HEK293T (cell line): ENCODE results near the gene SUSD6.

Experiments used
- CTCF ChIA-PET: fragments of 350-600 bp; formaldehyde crosslinking; extraction: SDS; loops from one replicate; lab custom pipeline; 2021; ENCODE audit warnings: antibody characterized with exemption, inconsistent platforms; lab: Yijun Ruan, JAX
- POLR2A ChIA-PET: fragments of 350-600 bp; formaldehyde crosslinking; extraction: SDS; loops from one replicate; lab custom pipeline; 2020; ENCODE audit warnings: antibody characterized with exemption, inconsistent platforms; lab: Yijun Ruan, JAX
- DNase-seq: peaks from one replicate; pipeline ENCODE4 v3.0.0; 2012; ENCODE audit warnings: mixed read lengths; ENCODE audit errors: extremely low spot score
- ARNT ChIP-seq: fragments of 450-650 bp; IDR thresholded peaks from 2 replicates; pipeline ENCODE4 v1.6.1; 2017; ENCODE audit warnings: mild to moderate bottlenecking
- BHLHE40 ChIP-seq: fragments of 450-650 bp; IDR thresholded peaks from 2 replicates; pipeline ENCODE4 v1.6.1; 2016; ENCODE audit warnings: mild to moderate bottlenecking, moderate library complexity, borderline replicate concordance
- CTBP1 ChIP-seq: fragments of 450-650 bp; IDR thresholded peaks from 2 replicates; pipeline ENCODE4 v1.6.1; 2016; ENCODE audit warnings: borderline replicate concordance
- ELF4 ChIP-seq: fragments of 450-650 bp; IDR thresholded peaks from 2 replicates; pipeline ENCODE4 v1.6.1; 2017; ENCODE audit warnings: antibody characterized with exemption
- FOXA1 ChIP-seq: fragments of 450-650 bp; IDR thresholded peaks from 2 replicates; pipeline ENCODE4 v1.6.1; 2016; ENCODE audit warnings: mild to moderate bottlenecking
- FOXK2 ChIP-seq: fragments of 450-650 bp; IDR thresholded peaks from 2 replicates; pipeline ENCODE4 v1.6.1; 2016; ENCODE audit warnings: mild to moderate bottlenecking
- FOXM1 ChIP-seq: fragments of 450-650 bp; IDR thresholded peaks from 2 replicates; pipeline ENCODE4 v1.6.1; 2017; ENCODE audit warnings: mild to moderate bottlenecking, borderline replicate concordance
- HDGF ChIP-seq: fragments of 450-650 bp; IDR thresholded peaks from 2 replicates; pipeline ENCODE4 v1.6.1; 2017; ENCODE audit warnings: antibody characterized with exemption, borderline replicate concordance
- L3MBTL2 ChIP-seq: fragments of 450-650 bp; conservative IDR thresholded peaks from 2 replicates; pipeline ENCODE4 v1.6.1; 2016; ENCODE audit warnings: mild to moderate bottlenecking
- LEF1 ChIP-seq: fragments of 450-650 bp; IDR thresholded peaks from 2 replicates; pipeline ENCODE4 v1.6.1; 2017; ENCODE audit warnings: mild to moderate bottlenecking, borderline replicate concordance
- NFRKB ChIP-seq: fragments of 450-650 bp; IDR thresholded peaks from 2 replicates; pipeline ENCODE4 v1.6.1; 2016; ENCODE audit warnings: mild to moderate bottlenecking, moderate library complexity
- PKNOX1 ChIP-seq: fragments of 450-650 bp; IDR thresholded peaks from 2 replicates; pipeline ENCODE4 v1.6.1; 2016
- SP1 ChIP-seq: fragments of 450-650 bp; IDR thresholded peaks from 2 replicates; pipeline ENCODE4 v1.6.1; 2017
- SUZ12 ChIP-seq: fragments of 450-650 bp; IDR thresholded peaks from 2 replicates; pipeline ENCODE4 v1.6.1; 2016; ENCODE audit warnings: mild to moderate bottlenecking
- TARDBP ChIP-seq: fragments of 450-650 bp; IDR thresholded peaks from 2 replicates; pipeline ENCODE4 v1.6.1; 2016
- ZNF384 ChIP-seq: fragments of 450-650 bp; IDR thresholded peaks from 2 replicates; pipeline ENCODE4 v1.6.1; 2016

Gene SUSD6

GRCh38 chr14:69624136-69624535 lies 12.7 kb downstream of the SUSD6 start:
- CTCF ChIA-PET: no interaction called here
- TF ChIP-seq PKNOX1 (no peak), ZNF384 (no peak), CTBP1 (no peak), ARNT (no peak), TARDBP (no peak), SUZ12 (no peak), FOXA1 (no peak), FOXK2 (no peak), L3MBTL2 (no peak)
- POLR2A ChIA-PET: no interaction called here
- no peak for DNase-seq

GRCh38 chr14:69625299-69626131 lies 14.1 kb downstream of the SUSD6 start:
- no peak for DNase-seq
- ChIA-PET CTCF (interaction anchor here (0.5 to 0.8 kb wide), 2 partner anchors 9 to 19 kb away, joined by 3 to 5 read pairs; no protein-coding TSS in a partner anchor), POLR2A (no interaction called here)
- TF ChIP-seq CTBP1 (no peak), ARNT (no peak), FOXM1 (no peak), BHLHE40 (no peak), FOXK2 (no peak), ELF4 (no peak), SP1 (no peak), ZNF384 (no peak), LEF1 (no peak), HDGF (no peak), TARDBP (no peak), PKNOX1 (no peak), L3MBTL2 (no peak), FOXA1 (no peak), NFRKB (no peak), SUZ12 (no peak)

GRCh38 chr14:69626132-69626500 lies 14.7 kb downstream of the SUSD6 start:
- no peak for TF ChIP-seq SP1
- TF ChIP-seq FOXK2: no peak
- TF ChIP-seq PKNOX1: no peak
- TF ChIP-seq BHLHE40: no peak
- TF ChIP-seq ZNF384: no peak
- no peak for TF ChIP-seq SUZ12
- no peak for TF ChIP-seq TARDBP
- no peak for TF ChIP-seq ARNT
- no peak for TF ChIP-seq ELF4
- no peak for TF ChIP-seq FOXM1
- TF ChIP-seq FOXA1: no peak
- no peak for TF ChIP-seq NFRKB
- no peak for TF ChIP-seq LEF1
- TF ChIP-seq L3MBTL2: no peak
- TF ChIP-seq HDGF: no peak
- no peak for TF ChIP-seq CTBP1
- DNase-seq: no peak
- ChIA-PET CTCF (interaction anchor here (1.0 kb wide), 1 partner anchor 21 kb away, joined by 3 read pairs; no protein-coding TSS in a partner anchor), POLR2A (interaction anchor here (0.7 kb wide), 1 partner anchor 39 kb away, joined by 3 read pairs; no protein-coding TSS in a partner anchor)

GRCh38 chr14:69629225-69630127 lies 18.1 kb downstream of the SUSD6 start:
- TF ChIP-seq NFRKB: no peak
- no peak for TF ChIP-seq BHLHE40
- no peak for TF ChIP-seq FOXM1
- TF ChIP-seq CTBP1: no peak
- TF ChIP-seq SP1: no peak
- no peak for TF ChIP-seq ZNF384
- ChIA-PET POLR2A (interaction anchor here (1.3 kb wide), 1 partner anchor 83 kb away, joined by 3 read pairs; no protein-coding TSS in a partner anchor), CTCF (interaction anchor here (1.4 kb wide), 1 partner anchor 45 kb away, joined by 3 read pairs; no protein-coding TSS in a partner anchor)
- no peak for DNase-seq

- no peak for TF ChIP-seq PKNOX1
- no peak for TF ChIP-seq ARNT
- TF ChIP-seq TARDBP: no peak
- TF ChIP-seq SP1: no peak
- TF ChIP-seq LEF1: no peak
- no peak for TF ChIP-seq BHLHE40
- no peak for TF ChIP-seq NFRKB
- TF ChIP-seq L3MBTL2: no peak
- no peak for TF ChIP-seq ELF4
- TF ChIP-seq FOXK2: no peak
- TF ChIP-seq HDGF: no peak
- no peak for TF ChIP-seq SUZ12
- TF ChIP-seq FOXA1: no peak
- no peak for TF ChIP-seq FOXM1
- TF ChIP-seq CTBP1: no peak
- no peak for TF ChIP-seq ZNF384
- DNase-seq: no peak
- CTCF ChIA-PET: interaction anchor here (1.4 kb wide), 1 partner anchor 46 kb away, joined by 3 read pairs; no protein-coding TSS in a partner anchor
- POLR2A ChIA-PET: interaction anchor here (1.3 kb wide), 1 partner anchor 83 kb away, joined by 3 read pairs; no protein-coding TSS in a partner anchor
Measured at GRCh38 chr14:69630360-69630759, 19.0 kb downstream of the SUSD6 start.
